Peyer's patch (tissue), 4 donors: ENCODE data around the gene PEX10.
"Not testable (repeated sequence)": the region's sequence is repeated elsewhere in the genome, so short reads cannot be mapped to it uniquely, and the experiment has no call there.

Experiments
- POLR2A ChIP-seq, 2 donors: fragments of 450-650 bp; IDR thresholded peaks; one replicate each; pipeline ENCODE4 v1.5.1; 2017; ENCODE audit warnings: antibody characterized with exemption in 2 of 2, mild to moderate bottlenecking in 2 of 2, moderate library complexity in 2 of 2
- TF ChIP-seq, protein P1 (sequence below), 6 experiments: fragments of 450-650 bp in 4 of 6; fragments of 200-600 bp in 2 of 6; sonication (generic) in 1 of 6; IDR thresholded peaks; one replicate each; pipeline ENCODE4 v1.5.1; 2017 to 2019; ENCODE audit warnings: antibody characterized with exemption in 6 of 6, mild to moderate bottlenecking in 3 of 6, moderate library complexity in 1 of 6

DNA sequence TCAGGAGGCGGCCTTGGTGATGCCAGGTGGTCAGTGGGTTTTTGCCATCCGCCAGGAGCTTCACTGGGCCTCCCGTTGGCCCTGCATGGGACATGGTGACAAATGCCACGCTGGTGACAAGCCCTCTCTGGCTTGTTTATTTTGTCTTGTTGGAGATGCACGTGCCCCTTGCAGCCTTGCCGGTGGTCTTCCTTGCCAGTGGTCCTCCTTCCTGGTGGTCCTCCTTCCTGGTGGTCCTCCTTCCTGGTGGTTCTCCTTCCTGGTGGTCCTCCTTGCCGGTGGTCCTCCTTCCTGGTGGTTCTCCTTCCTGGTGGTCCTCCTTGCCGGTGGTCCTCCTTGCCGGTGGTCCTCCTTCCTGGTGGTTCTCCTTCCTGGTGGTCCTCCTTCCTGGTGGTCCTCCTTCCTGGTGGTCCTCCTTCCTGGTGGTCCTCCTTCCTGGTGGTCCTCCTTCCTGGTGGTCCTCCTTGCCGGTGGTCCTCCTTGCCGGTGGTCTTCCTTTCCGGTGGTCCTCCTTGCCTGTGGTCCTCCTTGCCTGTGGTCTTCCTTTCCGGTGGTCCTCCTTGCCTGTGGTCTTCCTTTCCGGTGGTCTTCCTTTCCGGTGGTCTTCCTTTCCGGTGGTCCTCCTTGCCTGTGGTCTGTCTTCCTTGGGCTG is 46.9 kb upstream of the PEX10 start:
- not testable (repeated sequence) for TF ChIP-seq POLR2A (IDR thresholded peaks at IDR 0.05)
- TF ChIP-seq, protein P1, sequence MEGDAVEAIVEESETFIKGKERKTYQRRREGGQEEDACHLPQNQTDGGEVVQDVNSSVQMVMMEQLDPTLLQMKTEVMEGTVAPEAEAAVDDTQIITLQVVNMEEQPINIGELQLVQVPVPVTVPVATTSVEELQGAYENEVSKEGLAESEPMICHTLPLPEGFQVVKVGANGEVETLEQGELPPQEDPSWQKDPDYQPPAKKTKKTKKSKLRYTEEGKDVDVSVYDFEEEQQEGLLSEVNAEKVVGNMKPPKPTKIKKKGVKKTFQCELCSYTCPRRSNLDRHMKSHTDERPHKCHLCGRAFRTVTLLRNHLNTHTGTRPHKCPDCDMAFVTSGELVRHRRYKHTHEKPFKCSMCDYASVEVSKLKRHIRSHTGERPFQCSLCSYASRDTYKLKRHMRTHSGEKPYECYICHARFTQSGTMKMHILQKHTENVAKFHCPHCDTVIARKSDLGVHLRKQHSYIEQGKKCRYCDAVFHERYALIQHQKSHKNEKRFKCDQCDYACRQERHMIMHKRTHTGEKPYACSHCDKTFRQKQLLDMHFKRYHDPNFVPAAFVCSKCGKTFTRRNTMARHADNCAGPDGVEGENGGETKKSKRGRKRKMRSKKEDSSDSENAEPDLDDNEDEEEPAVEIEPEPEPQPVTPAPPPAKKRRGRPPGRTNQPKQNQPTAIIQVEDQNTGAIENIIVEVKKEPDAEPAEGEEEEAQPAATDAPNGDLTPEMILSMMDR (IDR thresholded peaks at IDR 0.05), result not testable (repeated sequence)
